GM18951 (cell line): ENCODE measurements around the gene TAS1R2.

Experiments used
- POLR2A ChIP-seq: IDR thresholded peaks from 4 replicates; pipeline ENCODE4 v1.6.1; 2011; ENCODE audit warnings: mild to moderate bottlenecking; ENCODE audit not compliant: insufficient read length, insufficient read depth; ENCODE audit errors: extremely low read depth
- in situ Hi-C: fragments of 300-500 bp; cut with MboI; formaldehyde crosslinking; loops from one replicate; pipeline ENCODE4 v1.12.0; 2022; ENCODE audit warnings: low sequenced_read_pairs, mixed read lengths, inconsistent platforms; ENCODE audit not compliant: unreplicated experiment

The TAS1R2 gene

GRCh38 chr1:18805925-18806849 lies 53.3 kb downstream of the TAS1R2 start:
- TF ChIP-seq POLR2A, result no peak

GRCh38 chr1:18805150-18805879 lies 54.1 kb downstream of the TAS1R2 start:
- no peak for TF ChIP-seq POLR2A
- in situ Hi-C loops, result loop anchor here (25.0 kb wide), 1 partner anchor 193 kb away; no protein-coding TSS in a partner anchor

More at GRCh38 chr1:18805925-18806849, 53.3 kb downstream of the TAS1R2 start:
- in situ Hi-C loops, result loop anchor here (25.0 kb wide), 1 partner anchor 194 kb away; no protein-coding TSS in a partner anchor

GRCh38 chr1:18803851-18804250 lies 55.6 kb downstream of the TAS1R2 start:
- TF ChIP-seq POLR2A, result no peak
- in situ Hi-C loops, result loop anchor here (25.0 kb wide), 1 partner anchor 192 kb away; no protein-coding TSS in a partner anchor

GRCh38 chr1:18803151-18803791 lies 56.2 kb downstream of the TAS1R2 start:
- in situ Hi-C loops, result loop anchor here (25.0 kb wide), 1 partner anchor 191 kb away; no protein-coding TSS in a partner anchor
- TF ChIP-seq POLR2A, result no peak

- in situ Hi-C loops, result loop anchor here (25.0 kb wide), 1 partner anchor 190 kb away; no protein-coding TSS in a partner anchor
- TF ChIP-seq POLR2A, result no peak
Measured at GRCh38 chr1:18802231-18802630, 57.2 kb downstream of the TAS1R2 start.

- in situ Hi-C loops, result loop anchor here (25.0 kb wide), 1 partner anchor 188 kb away; no protein-coding TSS in a partner anchor
- no peak for TF ChIP-seq POLR2A
Measured at GRCh38 chr1:18800258-18800657, 59.2 kb downstream of the TAS1R2 start.

- in situ Hi-C loops, result no loop called here
- TF ChIP-seq POLR2A, result no peak
Measured at GRCh38 chr1:18799454-18799853, 60.0 kb downstream of the TAS1R2 start.

- TF ChIP-seq POLR2A, result no peak
- in situ Hi-C loops, result no loop called here
Measured at GRCh38 chr1:18798946-18799345, 60.5 kb downstream of the TAS1R2 start.

GRCh38 chr1:18798533-18798932 lies 60.9 kb downstream of the TAS1R2 start:
- no peak for TF ChIP-seq POLR2A
- in situ Hi-C loops, result no loop called here

GRCh38 chr1:18796950-18797349 lies 62.5 kb downstream of the TAS1R2 start:
- no peak for TF ChIP-seq POLR2A
- in situ Hi-C loops, result no loop called here

GRCh38 chr1:18795002-18795689 lies 64.3 kb downstream of the TAS1R2 start:
- TF ChIP-seq POLR2A, result no peak
- in situ Hi-C loops, result no loop called here

GRCh38 chr1:18794561-18794960 lies 64.9 kb downstream of the TAS1R2 start:
- in situ Hi-C loops, result no loop called here
- no peak for TF ChIP-seq POLR2A

GRCh38 chr1:18794051-18794450 lies 65.4 kb downstream of the TAS1R2 start:
- TF ChIP-seq POLR2A, result no peak
- in situ Hi-C loops, result no loop called here

GRCh38 chr1:18793164-18793563 lies 66.3 kb downstream of the TAS1R2 start:
- no peak for TF ChIP-seq POLR2A
- in situ Hi-C loops, result no loop called here
